Epidermal melanocyte (primary cell): ENCODE measurements around the gene C1orf141.
"Not testable (repeated sequence)": the region's sequence is repeated elsewhere in the genome, so short reads cannot be mapped to it uniquely, and the experiment has no call there.

Experiments used
- DNase-seq: peaks from one replicate; pipeline ENCODE4 v3.0.0; 2011; ENCODE audit warnings: low spot score; ENCODE audit not compliant: insufficient read length

C1orf141 gene

GRCh38 chr1:67089685-67090208, 45.0 kb downstream of the C1orf141 start:
- DNase-seq: no peak

- no peak for DNase-seq
Measured at GRCh38 chr1:67088440-67088839, 46.3 kb downstream of the C1orf141 start.

GRCh38 chr1:67085326-67085725, 49.4 kb downstream of the C1orf141 start:
- no peak for DNase-seq

GRCh38 chr1:67084765-67085318, 49.9 kb downstream of the C1orf141 start:
- no peak for DNase-seq

- DNase-seq: no peak
Measured at GRCh38 chr1:67078291-67078690, 56.5 kb downstream of the C1orf141 start.

- DNase-seq: no peak
Measured at GRCh38 chr1:67077593-67077992, 57.2 kb downstream of the C1orf141 start.

GRCh38 chr1:67072749-67073148, 62.0 kb downstream of the C1orf141 start:
- no peak for DNase-seq

GRCh38 chr1:67067655-67068054, 67.1 kb downstream of the C1orf141 start:
- not testable (repeated sequence) for DNase-seq

GRCh38 chr1:67062412-67062811, 72.4 kb downstream of the C1orf141 start:
- no peak for DNase-seq

- DNase-seq: no peak
Measured at GRCh38 chr1:67061266-67061665, 73.5 kb downstream of the C1orf141 start.

- DNase-seq: peak; percentile 39
Measured at GRCh38 chr1:67060811-67061218, 74.0 kb downstream of the C1orf141 start.

GRCh38 chr1:67059346-67059745, 75.4 kb downstream of the C1orf141 start:
- no peak for DNase-seq

GRCh38 chr1:67058761-67059160, 76.0 kb downstream of the C1orf141 start:
- DNase-seq: no peak

- DNase-seq: no peak
Measured at GRCh38 chr1:67058242-67058641, 76.5 kb downstream of the C1orf141 start.

- peak; percentile 71 for DNase-seq
Measured at GRCh38 chr1:67053785-67054772, 80.7 kb downstream of the C1orf141 start, which contains the start of gene SLC35D1. Gene SLC35D1, minus strand, starts transcription at chr1:67054148. Its CDS starts 135 bp downstream, at chr1:67054013.

- DNase-seq: peak; percentile 50
Measured at GRCh38 chr1:67053535-67053784, 81.3 kb downstream of the C1orf141 start.

GRCh38 chr1:67052741-67053534, 81.8 kb downstream of the C1orf141 start:
- DNase-seq: peak; percentile 69

GRCh38 chr1:67051196-67051595, 83.6 kb downstream of the C1orf141 start:
- DNase-seq: no peak

GRCh38 chr1:67044631-67045270, 90.0 kb downstream of the C1orf141 start:
- DNase-seq: no peak

- no peak for DNase-seq
Measured at GRCh38 chr1:67043366-67043765, 91.4 kb downstream of the C1orf141 start.
